Stimulated activated naive CD8-positive, alpha-beta T cell treated with anti-CD3 and anti-CD28 coated beads, Interleukin-15, amount 100 ng/mL, for 72 hours (primary cell): ENCODE data around the gene ERBB4.

Source experiments
- ATAC-seq: fragments of 150-1000 bp; cut with Tn5 transposase; 2 replicates; pipeline ENCODE4 v1.10.0; 2021; ENCODE audit warnings: mild to moderate bottlenecking, moderate library complexity
- DNase-seq, 2 donors: peaks; one replicate each; pipeline ENCODE4 v3.0.0; 2021 to 2022
- H3K27ac Mint-ChIP-seq, 2 donors: one replicate each; pipeline ENCODE4 v1.8.0; 2022; ENCODE audit warnings: mild to moderate bottlenecking in 2 of 2, mixed read lengths in 2 of 2, moderate library complexity in 2 of 2
- H3K27me3 Mint-ChIP-seq: one replicate; pipeline ENCODE4 v1.8.0; 2022; ENCODE audit warnings: mixed read lengths
- H3K4me1 Mint-ChIP-seq: one replicate; pipeline ENCODE4 v1.8.0; 2022; ENCODE audit warnings: mild to moderate bottlenecking, mixed read lengths
- H3K4me3 Mint-ChIP-seq, 2 donors: one replicate each; pipeline ENCODE4 v1.8.0; 2022; ENCODE audit warnings: mild to moderate bottlenecking in 2 of 2, mixed read lengths in 2 of 2, moderate library complexity in 1 of 2
- H3K9me3 Mint-ChIP-seq, 2 donors: one replicate each; pipeline ENCODE4 v1.8.0; 2022; ENCODE audit warnings: mixed read lengths in 2 of 2

The ERBB4 gene

DNA sequence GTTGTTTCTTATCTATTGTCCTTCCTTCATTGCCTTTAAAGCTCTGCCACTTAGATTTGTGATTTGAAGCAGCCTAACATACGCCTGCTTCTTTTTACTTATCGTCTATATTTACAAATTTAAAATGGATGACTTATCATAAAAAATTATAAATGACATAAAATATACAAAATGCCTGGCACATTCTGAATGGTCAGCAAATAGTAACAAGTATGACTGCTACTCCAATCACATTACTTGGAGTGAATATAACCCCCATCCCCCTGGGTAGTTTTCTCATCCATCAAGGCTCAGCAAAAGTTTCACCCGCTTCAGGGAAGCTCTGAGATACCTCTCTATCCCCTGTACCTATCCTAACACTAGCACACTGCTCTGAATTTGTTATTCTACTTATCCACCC is 708.9 kb downstream of the ERBB4 start:
- ATAC-seq (no peak), DNase-seq (no peak)
- Mint-ChIP-seq H3K27me3 (no peaks in the 10 kb centered on the region), H3K9me3 (no peaks in the 10 kb centered on the region), H3K4me3 (no peak overlapping the region), H3K27ac (no peak overlapping the region), H3K4me1 (no peaks in the 10 kb centered on the region)

DNA sequence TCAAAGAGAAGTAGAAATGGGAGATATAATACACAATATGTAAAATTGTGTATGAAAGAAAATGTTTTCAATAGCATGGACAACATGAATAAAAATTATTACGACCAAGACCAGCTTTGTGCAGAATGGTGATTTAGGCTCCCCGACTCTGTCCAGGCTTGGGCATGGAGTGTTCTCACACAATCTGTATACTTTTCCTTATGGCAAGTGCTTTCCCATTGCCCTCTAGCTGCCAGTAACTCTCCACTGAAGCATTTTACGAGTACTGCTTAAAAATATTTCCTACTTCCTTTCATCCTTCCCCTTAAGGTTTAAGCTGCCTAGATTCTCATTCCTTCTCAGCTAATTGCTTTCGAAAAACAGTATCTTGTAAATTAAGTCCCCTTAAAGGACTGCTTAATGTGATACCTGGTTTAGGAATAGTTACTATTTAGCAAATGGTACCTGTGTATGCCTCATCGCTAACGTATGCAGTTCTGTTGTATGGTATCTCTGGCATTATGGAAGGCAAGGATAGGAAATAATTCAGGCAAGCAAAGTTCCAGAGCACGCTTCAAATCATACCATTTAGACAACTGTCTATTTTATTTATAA is 714.6 kb downstream of the ERBB4 start:
- no peak overlapping the region for H3K4me3 Mint-ChIP-seq
- peaks cover 0 to 8% of the 10 kb centered on the region in 2 donors for H3K9me3 Mint-ChIP-seq
- no peak overlapping the region for H3K27ac Mint-ChIP-seq
- H3K27me3 Mint-ChIP-seq, result no peaks in the 10 kb centered on the region
- DNase-seq (no peak), ATAC-seq (no peak)
- no peaks in the 10 kb centered on the region for H3K4me1 Mint-ChIP-seq

DNA sequence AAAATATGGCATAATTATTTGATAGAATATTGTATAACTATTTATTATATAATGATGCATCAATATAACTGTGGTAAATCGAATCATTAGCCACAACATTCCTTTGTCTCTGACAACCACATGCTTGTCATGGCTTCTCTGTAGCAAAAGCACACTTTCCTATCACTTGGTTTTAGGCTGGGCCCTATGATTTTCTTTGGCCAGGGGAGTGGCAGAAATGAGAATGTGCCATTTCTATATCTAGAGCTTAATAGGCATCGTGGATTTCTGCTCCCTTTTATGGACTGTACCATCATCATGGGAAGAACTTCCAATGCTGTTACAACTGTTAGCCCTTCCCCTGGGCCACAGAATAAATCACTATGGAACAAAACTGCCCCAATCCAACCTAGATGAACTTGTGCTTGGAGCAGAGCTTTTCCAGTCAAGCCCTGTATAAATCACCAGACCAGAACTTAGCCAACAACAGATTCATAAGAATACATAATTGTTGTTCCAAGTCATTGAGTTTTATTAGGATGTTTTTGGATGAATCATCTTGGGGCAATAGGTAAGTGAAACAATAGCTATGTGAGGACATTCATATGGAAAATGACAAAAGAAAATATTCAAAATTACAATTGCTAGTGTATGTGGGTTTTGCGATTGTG is 715.8 kb downstream of the ERBB4 start:
- Mint-ChIP-seq H3K4me1 (no peaks in the 10 kb centered on the region), H3K27ac (no peak overlapping the region), H3K27me3 (no peaks in the 10 kb centered on the region), H3K4me3 (no peak overlapping the region), H3K9me3 (peaks cover 0 to 8% of the 10 kb centered on the region in 2 donors)
- no peak for ATAC-seq
- no peak for DNase-seq

DNA sequence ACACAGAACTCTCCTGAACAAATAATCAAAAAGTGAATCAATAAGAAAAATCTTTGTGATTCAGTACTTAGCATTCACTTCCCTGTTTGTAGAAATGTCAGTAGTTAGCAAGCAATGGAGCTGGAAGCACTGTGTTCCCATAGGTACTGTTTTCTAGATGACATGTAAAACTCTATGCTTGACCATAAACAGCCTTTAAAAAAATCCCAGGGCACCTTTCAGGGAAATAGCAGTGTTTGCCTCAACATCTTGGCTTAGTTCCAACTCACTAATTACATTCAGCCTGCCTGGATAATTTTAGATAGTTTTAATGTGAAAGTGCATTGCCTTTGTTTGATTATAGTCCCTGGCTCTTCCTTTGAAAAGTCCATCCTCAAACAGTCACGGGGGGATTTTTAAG is 721.8 kb downstream of the ERBB4 start:
- Mint-ChIP-seq H3K27ac (no peak overlapping the region), H3K4me3 (no peak overlapping the region), H3K4me1 (no peaks in the 10 kb centered on the region), H3K9me3 (peaks cover 5 to 6% of the 10 kb centered on the region in 2 donors), H3K27me3 (no peaks in the 10 kb centered on the region)
- no peak for DNase-seq
- no peak for ATAC-seq

DNA sequence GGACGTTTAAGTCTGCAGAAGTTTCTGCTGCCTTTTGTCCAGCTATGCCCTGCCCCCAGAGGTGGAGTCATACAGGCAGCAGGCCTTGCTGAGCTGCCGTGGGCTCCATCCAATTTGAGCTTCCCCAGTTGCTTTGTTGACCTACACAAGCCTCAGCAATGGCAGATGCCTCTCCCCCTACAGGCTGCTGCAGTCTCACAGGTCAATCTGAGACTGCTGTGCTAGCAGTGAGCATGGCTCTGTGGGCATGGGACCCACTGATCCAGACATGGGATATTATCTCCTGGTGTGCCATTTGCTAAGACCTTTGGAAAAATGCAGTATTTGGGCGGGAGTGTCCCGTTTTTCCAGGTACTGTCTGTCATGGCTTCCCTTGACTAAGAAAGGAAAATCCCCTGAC is 726.0 kb downstream of the ERBB4 start:
- ATAC-seq (no peak), DNase-seq (no peak)

DNA sequence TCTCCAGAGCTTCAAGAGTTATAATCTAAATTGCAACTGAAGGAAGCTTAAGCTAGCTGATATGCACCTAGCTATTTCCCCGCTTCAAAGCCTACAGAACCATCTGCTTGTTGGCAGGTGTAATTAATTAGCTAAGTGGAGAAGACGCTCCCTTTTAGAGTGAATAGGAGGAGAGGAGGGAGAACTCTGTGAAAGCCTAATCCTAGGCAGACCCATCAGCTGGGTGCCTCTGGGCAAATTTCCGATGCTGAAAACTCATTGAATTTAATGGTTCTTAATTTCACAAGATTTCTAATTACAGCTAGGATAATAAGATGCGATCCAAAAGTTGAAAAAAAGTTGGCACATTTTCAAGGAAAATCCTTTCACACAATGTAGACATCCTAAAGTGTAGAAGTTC is 735.9 kb downstream of the ERBB4 start:
- no peaks in the 10 kb centered on the region for H3K9me3 Mint-ChIP-seq
- no peak for ATAC-seq
- H3K4me1 Mint-ChIP-seq, result no peaks in the 10 kb centered on the region
- H3K4me3 Mint-ChIP-seq, result no peak overlapping the region
- no peak for DNase-seq
- no peak overlapping the region for H3K27ac Mint-ChIP-seq
- H3K27me3 Mint-ChIP-seq, result no peaks in the 10 kb centered on the region

More for the DNA sequence above, 726.0 kb downstream of the ERBB4 start:
- Mint-ChIP-seq H3K27ac (no peak overlapping the region), H3K27me3 (no peaks in the 10 kb centered on the region), H3K4me3 (no peak overlapping the region), H3K4me1 (no peaks in the 10 kb centered on the region), H3K9me3 (peaks cover 0 to 18% of the 10 kb centered on the region in 2 donors)

DNA sequence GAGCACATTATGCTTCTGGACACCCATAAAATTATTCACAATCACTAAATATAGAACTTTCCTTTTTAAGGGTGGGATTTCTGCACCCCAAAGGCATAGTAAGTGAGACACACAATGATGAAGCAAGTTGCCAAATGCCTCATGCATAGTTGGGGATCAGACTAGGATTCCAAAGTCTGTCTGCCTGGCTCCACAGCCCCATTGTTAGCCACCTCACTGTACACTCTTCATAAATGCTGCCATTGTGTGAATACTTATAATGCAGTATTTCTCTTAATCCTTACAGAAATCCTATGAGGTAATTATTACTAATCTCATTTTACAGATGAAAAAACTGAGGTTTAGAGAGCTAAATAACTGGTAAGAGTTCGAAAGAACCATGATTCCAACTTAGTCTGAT is 738.6 kb downstream of the ERBB4 start:
- Mint-ChIP-seq H3K4me3 (no peak overlapping the region), H3K27me3 (no peaks in the 10 kb centered on the region), H3K9me3 (no peaks in the 10 kb centered on the region), H3K27ac (no peak overlapping the region), H3K4me1 (no peaks in the 10 kb centered on the region)
- ATAC-seq, result no peak
- no peak for DNase-seq

DNA sequence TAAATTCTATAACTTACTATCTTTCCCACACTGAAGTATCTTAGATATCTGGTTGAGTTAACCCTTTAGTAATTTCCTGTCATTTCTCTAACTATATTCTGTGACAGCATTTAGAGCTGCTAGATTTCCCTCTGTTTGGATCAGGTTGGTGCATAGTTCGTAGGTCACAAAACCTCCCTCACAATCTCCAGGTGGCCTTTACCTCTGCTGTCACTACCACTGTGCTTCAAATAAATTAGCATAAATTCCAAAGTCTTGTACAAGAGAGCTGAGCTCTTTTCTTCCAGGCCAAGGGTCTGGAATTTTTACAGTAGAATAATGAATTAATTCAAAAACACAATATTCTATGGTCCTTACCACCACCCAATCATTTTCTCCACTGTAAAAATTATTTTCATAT is 739.7 kb downstream of the ERBB4 start:
- DNase-seq (no peak), ATAC-seq (no peak)
- Mint-ChIP-seq H3K27ac (no peak overlapping the region), H3K4me3 (no peak overlapping the region), H3K27me3 (no peaks in the 10 kb centered on the region), H3K9me3 (no peaks in the 10 kb centered on the region), H3K4me1 (no peaks in the 10 kb centered on the region)

DNA sequence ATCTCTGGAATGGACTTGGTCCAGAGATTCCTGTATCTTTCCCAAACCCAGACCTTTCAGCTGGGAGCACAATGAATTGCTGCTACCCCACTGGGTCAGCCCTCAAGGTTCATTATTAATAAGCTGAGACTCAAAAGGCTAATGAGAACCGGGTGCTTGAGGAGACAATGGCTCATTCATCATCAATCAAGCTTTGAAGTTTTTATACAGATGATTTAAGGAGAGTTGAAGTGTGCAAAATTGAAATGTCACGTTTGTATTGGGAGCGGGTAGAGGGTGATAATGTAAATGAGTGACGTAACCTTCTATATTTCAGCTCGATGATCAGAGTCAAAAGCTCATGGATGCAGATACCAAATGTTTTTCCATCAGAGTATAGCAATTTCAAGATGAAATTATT is 744.9 kb downstream of the ERBB4 start:
- no peak for DNase-seq
- H3K4me3 Mint-ChIP-seq, result no peak overlapping the region
- H3K9me3 Mint-ChIP-seq, result no peaks in the 10 kb centered on the region
- ATAC-seq, result no peak
- H3K4me1 Mint-ChIP-seq, result no peaks in the 10 kb centered on the region
- no peak overlapping the region for H3K27ac Mint-ChIP-seq
- no peaks in the 10 kb centered on the region for H3K27me3 Mint-ChIP-seq

DNA sequence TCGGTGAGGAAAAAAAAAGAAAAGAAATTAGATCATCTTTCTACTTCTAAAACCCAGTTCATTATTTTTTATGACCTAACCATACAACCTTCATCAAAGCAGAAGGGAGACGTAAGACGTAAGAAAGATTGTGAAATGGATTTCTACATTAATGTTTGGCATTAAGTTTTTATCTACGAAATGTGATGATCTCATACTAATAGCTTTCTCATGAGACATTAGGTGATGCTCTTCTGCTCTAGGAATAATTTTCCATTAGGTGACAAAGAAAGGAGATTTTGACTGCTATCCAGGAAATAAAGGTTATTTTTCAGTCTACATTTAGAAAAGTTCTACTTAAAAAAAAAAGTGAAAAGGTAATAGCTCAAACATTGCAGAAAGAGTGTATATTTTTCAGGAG is 748.6 kb downstream of the ERBB4 start:
- no peaks in the 10 kb centered on the region for H3K4me1 Mint-ChIP-seq
- H3K27ac Mint-ChIP-seq, result no peak overlapping the region

DNA sequence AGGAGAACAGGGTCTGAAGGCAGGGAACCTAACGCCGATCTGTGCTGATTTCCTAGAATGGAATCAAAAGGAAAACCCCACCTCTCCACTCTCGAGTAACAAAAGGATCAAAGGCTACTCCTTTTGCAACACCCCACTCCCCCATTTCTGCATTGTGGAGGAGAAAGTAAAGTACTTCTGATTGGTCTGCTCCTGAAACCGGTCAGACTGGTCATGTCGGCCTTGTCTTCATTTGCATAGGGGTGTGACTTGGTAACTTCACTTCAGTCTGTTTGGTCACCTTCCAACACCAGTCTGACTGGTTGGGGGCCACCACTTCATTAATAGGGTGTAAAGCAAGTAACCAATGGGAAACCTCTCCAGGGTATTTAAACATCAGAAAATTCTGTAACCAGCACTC is 771.9 kb downstream of the ERBB4 start:
- Mint-ChIP-seq H3K4me3 (no peak overlapping the region), H3K27me3 (no peaks in the 10 kb centered on the region), H3K4me1 (no peaks in the 10 kb centered on the region), H3K27ac (no peak overlapping the region), H3K9me3 (peaks cover 5 to 18% of the 10 kb centered on the region in 2 donors)
- DNase-seq (no peak), ATAC-seq (no peak)

More for the DNA sequence above, 748.6 kb downstream of the ERBB4 start:
- H3K9me3 Mint-ChIP-seq, result peaks cover 0 to 6% of the 10 kb centered on the region in 2 donors
- H3K4me3 Mint-ChIP-seq, result no peak overlapping the region
- DNase-seq (no peak), ATAC-seq (no peak)
- no peaks in the 10 kb centered on the region for H3K27me3 Mint-ChIP-seq

DNA sequence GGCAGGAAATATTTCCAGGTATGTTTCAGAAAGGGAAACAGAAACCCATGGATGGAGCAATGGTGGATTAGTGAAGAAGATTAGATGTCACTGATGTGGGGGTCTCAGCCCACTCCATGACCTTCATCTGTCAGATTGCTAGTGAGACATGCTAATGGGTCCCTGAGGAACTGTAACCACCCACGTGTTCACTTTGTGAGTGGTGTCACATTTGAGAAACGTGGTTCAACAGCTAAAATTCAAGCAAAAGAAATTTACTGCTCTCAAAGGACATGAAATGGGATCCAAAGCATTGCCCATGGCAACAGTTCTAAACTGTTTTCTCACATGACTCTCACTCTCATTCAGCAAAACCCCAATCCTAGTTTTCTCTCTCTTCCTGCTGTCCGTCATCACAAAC is 776.1 kb downstream of the ERBB4 start:
- no peaks in the 10 kb centered on the region for H3K27me3 Mint-ChIP-seq
- H3K4me3 Mint-ChIP-seq, result no peak overlapping the region
- peaks cover 2 to 5% of the 10 kb centered on the region in 2 donors for H3K9me3 Mint-ChIP-seq
- no peaks in the 10 kb centered on the region for H3K4me1 Mint-ChIP-seq
- H3K27ac Mint-ChIP-seq, result no peak overlapping the region
- ATAC-seq (no peak), DNase-seq (no peak)

DNA sequence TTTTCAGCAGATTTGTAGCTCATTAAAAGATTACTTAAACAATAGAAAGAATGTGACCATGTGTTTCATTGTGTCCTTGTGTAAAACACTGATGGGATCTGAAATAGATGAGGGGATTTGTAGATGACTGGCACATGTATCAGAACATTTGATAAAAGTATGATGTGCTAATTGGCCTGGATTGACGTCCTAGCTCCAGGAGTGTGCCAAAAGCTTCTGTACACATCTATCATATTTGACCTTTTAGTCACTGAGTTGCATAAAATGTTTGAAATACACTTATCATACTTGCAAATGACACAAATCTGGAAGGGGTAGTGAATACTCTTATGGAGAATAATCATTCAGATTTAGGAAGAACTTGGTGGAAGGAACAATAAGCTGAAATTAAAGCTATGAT is 778.5 kb downstream of the ERBB4 start:
- no peak overlapping the region for H3K27ac Mint-ChIP-seq
- no peak for DNase-seq
- no peaks in the 10 kb centered on the region for H3K27me3 Mint-ChIP-seq
- peaks cover 0 to 5% of the 10 kb centered on the region in 2 donors for H3K9me3 Mint-ChIP-seq
- no peak overlapping the region for H3K4me3 Mint-ChIP-seq
- no peaks in the 10 kb centered on the region for H3K4me1 Mint-ChIP-seq
- ATAC-seq, result no peak

DNA sequence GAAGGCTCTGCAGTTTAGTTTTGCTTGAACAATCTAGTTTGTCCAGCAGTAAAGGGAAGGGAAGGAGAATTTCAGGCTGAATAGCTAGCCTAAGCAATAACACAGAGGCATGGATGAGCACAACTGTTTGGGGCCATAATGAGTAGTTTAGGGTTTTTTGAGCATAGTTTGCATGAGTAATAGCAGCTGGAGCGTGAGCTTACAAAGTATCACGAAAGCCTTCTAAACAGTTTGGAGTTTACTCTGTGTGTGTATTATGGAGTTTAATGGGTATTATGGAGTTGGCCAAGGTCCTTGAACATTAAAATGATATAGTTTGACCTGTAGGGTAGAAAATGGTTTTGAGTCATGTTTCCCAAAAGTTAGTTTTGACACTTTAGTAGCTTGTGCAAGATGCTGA is 782.3 kb downstream of the ERBB4 start:
- ATAC-seq (no peak), DNase-seq (no peak)
- H3K27ac Mint-ChIP-seq, result no peak overlapping the region
- H3K4me3 Mint-ChIP-seq, result no peak overlapping the region
- H3K4me1 Mint-ChIP-seq, result no peaks in the 10 kb centered on the region
- H3K9me3 Mint-ChIP-seq, result no peaks in the 10 kb centered on the region
- no peaks in the 10 kb centered on the region for H3K27me3 Mint-ChIP-seq

DNA sequence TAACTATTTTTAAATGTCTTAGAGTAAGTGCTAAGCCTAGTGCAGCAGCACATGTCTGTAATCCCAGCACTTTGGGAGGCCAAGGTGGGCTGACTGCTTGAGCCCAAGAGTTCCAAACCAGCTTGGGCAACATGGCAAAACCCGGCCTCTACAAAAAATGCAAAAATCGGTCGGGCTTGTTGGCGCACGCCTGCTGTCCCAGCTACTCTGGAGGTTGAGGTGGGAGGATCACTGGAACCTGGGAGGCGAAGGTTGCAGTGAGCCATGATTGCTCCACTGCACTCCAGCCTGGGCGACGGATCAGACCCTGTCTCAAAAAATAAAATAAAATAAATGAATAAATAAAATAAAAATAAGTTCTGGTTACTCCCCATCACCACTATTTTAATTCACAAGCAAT is 783.4 kb downstream of the ERBB4 start:
- no peaks in the 10 kb centered on the region for H3K27me3 Mint-ChIP-seq
- H3K4me3 Mint-ChIP-seq, result no peak overlapping the region
- no peaks in the 10 kb centered on the region for H3K4me1 Mint-ChIP-seq
- no peaks in the 10 kb centered on the region for H3K9me3 Mint-ChIP-seq
- ATAC-seq (no peak), DNase-seq (no peak)
- no peak overlapping the region for H3K27ac Mint-ChIP-seq

DNA sequence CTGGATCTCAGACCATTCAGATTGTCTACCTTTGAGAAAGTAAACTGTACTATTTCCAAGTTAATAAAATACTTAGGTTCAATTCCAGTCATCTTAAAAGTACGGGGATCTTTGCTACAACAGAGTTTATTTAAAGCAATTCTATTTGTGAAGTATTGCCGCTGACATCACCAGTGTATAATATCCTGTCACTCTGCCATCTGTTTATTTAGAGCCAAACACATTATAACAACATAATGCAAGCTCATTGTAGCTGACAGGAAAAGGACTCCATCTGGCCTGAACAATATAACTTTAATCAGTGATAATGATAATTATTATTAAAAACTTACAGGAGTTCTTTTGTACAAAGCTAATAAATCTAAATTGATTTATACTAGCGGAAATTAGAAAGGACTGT is 786.8 kb downstream of the ERBB4 start:
- Mint-ChIP-seq H3K4me3 (no peak overlapping the region), H3K27me3 (no peaks in the 10 kb centered on the region), H3K4me1 (no peaks in the 10 kb centered on the region), H3K9me3 (no peaks in the 10 kb centered on the region), H3K27ac (no peak overlapping the region)
- ATAC-seq, result no peak
- DNase-seq, result no peak

DNA sequence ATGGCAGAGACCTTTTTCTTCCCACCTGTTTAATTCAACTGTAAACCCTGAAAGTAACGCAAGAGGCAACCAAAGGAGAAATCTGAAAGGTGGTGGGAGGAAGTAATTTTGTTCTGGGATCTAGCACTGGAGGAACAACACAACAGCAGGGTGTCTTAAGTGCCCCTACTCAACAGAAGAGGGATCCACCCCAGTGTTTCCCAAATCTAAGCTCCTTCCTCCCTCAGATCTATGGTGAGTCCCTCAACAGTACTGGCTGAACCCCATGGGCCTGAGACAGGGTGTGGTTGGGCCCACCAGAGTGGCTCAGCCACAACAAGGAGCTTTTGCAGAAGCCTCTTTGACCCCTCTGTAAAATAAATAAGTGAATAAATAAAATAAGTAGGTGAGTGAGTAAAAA is 790.3 kb downstream of the ERBB4 start:
- Mint-ChIP-seq H3K4me3 (no peak overlapping the region), H3K9me3 (no peaks in the 10 kb centered on the region), H3K27me3 (no peaks in the 10 kb centered on the region), H3K4me1 (no peaks in the 10 kb centered on the region), H3K27ac (no peak overlapping the region)
- DNase-seq, result no peak
- no peak for ATAC-seq
